Aorta (tissue), 5 donors: ENCODE data around the gene PRKCQ. TPM values are rescaled to one million over a fixed set of nuclear protein-coding genes. Genes with fewer than 3 reads are reported as not detected.

Experiments used
- ATAC-seq: fragments of 200-7000 bp; cut with Tn5 transposase; one replicate; pipeline ENCODE4 v1.9.1; 2022; ENCODE audit warnings: moderate library complexity; ENCODE audit not compliant: low FRiP score
- DNase-seq, 2 donors: peaks; one replicate each; pipeline ENCODE4 v3.0.0-alpha.2; 2020
- H3K27ac ChIP-seq, 2 donors: one replicate each; pipeline ENCODE4 v1.5.1; 2013; ENCODE audit warnings: low read length in 2 of 2, mild to moderate bottlenecking in 2 of 2, moderate library complexity in 2 of 2, control low read depth in 1 of 2, inconsistent platforms in 1 of 2, low read depth in 1 of 2
- H3K27me3 ChIP-seq, 2 donors: one replicate each; pipeline ENCODE4 v1.6.1; 2013; ENCODE audit warnings: control low read depth in 1 of 2, low read length in 1 of 2, mild to moderate bottlenecking in 1 of 2, moderate library complexity in 1 of 2; ENCODE audit not compliant: insufficient read depth in 2 of 2, control insufficient read depth in 1 of 2
- H3K36me3 ChIP-seq, 2 donors: one replicate each; pipeline ENCODE4 v1.6.1; 2013; ENCODE audit warnings: control low read depth in 1 of 2, low read length in 1 of 2, mild to moderate bottlenecking in 1 of 2; ENCODE audit not compliant: insufficient read depth in 2 of 2, control insufficient read depth in 1 of 2
- H3K4me1 ChIP-seq, 2 donors: one replicate each; pipeline ENCODE4 v1.6.1; 2013; ENCODE audit warnings: low read length in 2 of 2, control low read depth in 1 of 2, mild to moderate bottlenecking in 1 of 2, moderate library complexity in 1 of 2; ENCODE audit not compliant: insufficient read depth in 2 of 2, control insufficient read depth in 1 of 2
- H3K4me3 ChIP-seq, 2 donors: one replicate each; pipeline ENCODE4 v1.5.1; 2013; ENCODE audit warnings: low read length in 2 of 2, control low read depth in 1 of 2, mild to moderate bottlenecking in 1 of 2
- H3K9me3 ChIP-seq: one replicate; pipeline ENCODE4 v1.6.1; 2013; ENCODE audit warnings: mild to moderate bottlenecking, low read length; ENCODE audit not compliant: control insufficient read depth
- WGBS, 2 donors: extraction: QIAGEN DNeasy Blood & Tissue Kit; methylation state at CpG; one replicate each; pipeline ENCODE4 v1.1.7; 2013; 5-methylcytosine and 5-hydroxymethylcytosine counted together
- intact Hi-C, 2 donors: fragments of 100-400 bp; cut with DNase I; formaldehyde crosslinking; loops; one replicate each; pipeline versions ENCODE4 v1.14.2 to v1.15.0; 2022
- polyA plus RNA-seq, 2 donors: library from polyadenylated mRNA; stranded (reverse); fragments of 200-250 nt; gene quantifications; one replicate each; pipeline ENCODE4 v1.2.3, GENCODE V29; 2013
- total RNA-seq, 2 donors: library from RNA; stranded (reverse); fragmentation: NEBNext Ultra II Directional; extraction: Animal tissue kit (Norgen Biotek cat#: 25700); gene quantifications; one replicate each; pipeline ENCODE4 v1.2.1, GENCODE V29; 2021
- donor health status: healthy with polysubstance abuse.
- donor health status: Bipolar disorder and iron deficiency.
- donor health status: DM: no; HTN: no; CAD: no.
- donor health status: DM: no; HTN: no; CAD: no.
- donor health status: DM: yes; HTN: yes; CAD: no.

Gene PRKCQ
- total and polyA plus RNA-seq, 4 donors: 0.45 to 1.3 (median 1.1) TPM; not detected in 1

DNA sequence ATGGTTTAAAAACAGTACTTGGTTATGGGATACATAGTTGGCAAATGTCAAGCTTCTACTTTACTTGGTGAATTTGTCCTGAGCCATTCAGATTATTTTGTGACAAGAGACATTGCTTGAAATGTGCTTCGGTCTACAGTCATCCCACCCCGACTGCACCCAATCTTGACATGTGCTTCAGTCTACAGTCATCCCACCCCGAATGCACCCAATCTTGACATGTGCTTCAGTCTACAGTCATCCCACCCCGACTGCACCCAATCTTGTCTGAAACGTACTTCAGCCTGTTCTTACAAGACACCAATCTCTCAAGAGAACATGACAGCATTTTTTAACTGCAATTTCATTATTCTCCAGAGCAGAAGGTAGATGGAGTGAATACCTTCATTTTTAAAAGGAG is 47.8 kb downstream of the PRKCQ start:
- ATAC-seq (no peak), DNase-seq (no peak)
- Histone ChIP-seq H3K27ac (no peak overlapping the region), H3K9me3 (no peaks in the 10 kb centered on the region), H3K4me1 (no peaks in the 10 kb centered on the region), H3K27me3 (no peaks in the 10 kb centered on the region), H3K4me3 (no peak overlapping the region), H3K36me3 (no peaks in the 10 kb centered on the region)
- WGBS, 2 donors: 82 to 83% methylated on average over 5 of the region's 5 CpGs
- intact Hi-C loops: no loop called here

DNA sequence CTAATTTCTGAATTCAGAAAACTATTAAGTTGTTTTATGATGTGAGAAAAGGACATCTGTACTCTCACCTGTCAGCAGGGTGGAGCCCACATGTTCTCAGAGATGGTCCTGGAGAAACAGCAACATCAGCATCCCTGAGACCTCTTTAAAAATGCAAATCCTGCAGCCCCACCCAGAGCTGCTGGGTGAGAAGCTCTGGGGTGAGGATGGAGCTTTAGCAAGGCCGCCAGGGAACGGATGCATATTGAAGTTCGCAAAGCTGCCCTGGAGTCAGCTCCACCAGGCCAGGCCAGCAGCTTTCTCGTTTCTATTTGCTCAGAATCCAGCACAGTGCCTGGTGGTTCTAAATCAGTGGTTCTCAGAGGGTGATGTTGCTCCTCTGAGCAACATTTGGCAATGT is 49.1 kb downstream of the PRKCQ start:
- H3K27ac ChIP-seq: no peak overlapping the region
- intact Hi-C loops: no loop called here
- WGBS, 2 donors: 54 to 60% methylated on average over 4 of the region's 4 CpGs
- H3K4me3 ChIP-seq: no peak overlapping the region
- H3K36me3 ChIP-seq: no peaks in the 10 kb centered on the region
- H3K9me3 ChIP-seq: no peaks in the 10 kb centered on the region
- H3K4me1 ChIP-seq: no peaks in the 10 kb centered on the region
- DNase-seq (no peak), ATAC-seq (no peak)
- H3K27me3 ChIP-seq: no peaks in the 10 kb centered on the region

DNA sequence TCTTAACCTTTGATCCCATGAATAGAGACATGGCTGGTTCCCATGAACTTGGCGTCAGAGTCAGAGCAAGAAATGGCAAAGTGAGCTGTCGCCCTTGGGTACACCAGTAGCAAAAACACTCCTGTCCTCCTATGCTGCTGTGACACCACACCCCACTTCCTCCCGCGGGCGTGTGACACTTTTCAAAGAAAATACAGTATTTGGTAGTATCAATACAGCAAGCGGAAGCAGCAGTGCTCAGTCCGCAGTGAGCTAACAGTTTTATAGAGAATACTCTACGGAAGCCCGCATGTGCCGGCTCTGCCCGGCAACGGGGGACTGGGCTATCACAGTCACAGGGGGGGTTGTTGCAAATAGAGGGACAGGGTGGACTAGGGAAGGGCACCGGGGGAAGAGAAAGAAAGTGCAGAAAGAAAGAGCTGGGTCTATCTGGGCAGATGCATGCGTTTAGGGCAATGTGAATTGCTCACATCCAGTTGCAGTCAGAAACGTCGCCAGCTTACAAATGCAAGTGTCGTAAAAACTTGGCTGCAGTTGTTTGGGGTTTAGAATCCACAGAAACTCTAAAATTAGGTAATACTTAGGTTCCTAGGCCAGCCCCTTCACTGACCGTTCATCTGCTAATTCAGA is 49.8 kb downstream of the PRKCQ start:
- Histone ChIP-seq H3K27me3 (no peaks in the 10 kb centered on the region), H3K4me1 (no peaks in the 10 kb centered on the region), H3K36me3 (no peaks in the 10 kb centered on the region), H3K27ac (no peak overlapping the region), H3K4me3 (no peak overlapping the region), H3K9me3 (no peaks in the 10 kb centered on the region)
- DNase-seq: no peak
- intact Hi-C loops: no loop called here
- WGBS, 2 donors: 74 to 79% methylated on average over 18 of the region's 18 CpGs
- ATAC-seq: no peak

DNA sequence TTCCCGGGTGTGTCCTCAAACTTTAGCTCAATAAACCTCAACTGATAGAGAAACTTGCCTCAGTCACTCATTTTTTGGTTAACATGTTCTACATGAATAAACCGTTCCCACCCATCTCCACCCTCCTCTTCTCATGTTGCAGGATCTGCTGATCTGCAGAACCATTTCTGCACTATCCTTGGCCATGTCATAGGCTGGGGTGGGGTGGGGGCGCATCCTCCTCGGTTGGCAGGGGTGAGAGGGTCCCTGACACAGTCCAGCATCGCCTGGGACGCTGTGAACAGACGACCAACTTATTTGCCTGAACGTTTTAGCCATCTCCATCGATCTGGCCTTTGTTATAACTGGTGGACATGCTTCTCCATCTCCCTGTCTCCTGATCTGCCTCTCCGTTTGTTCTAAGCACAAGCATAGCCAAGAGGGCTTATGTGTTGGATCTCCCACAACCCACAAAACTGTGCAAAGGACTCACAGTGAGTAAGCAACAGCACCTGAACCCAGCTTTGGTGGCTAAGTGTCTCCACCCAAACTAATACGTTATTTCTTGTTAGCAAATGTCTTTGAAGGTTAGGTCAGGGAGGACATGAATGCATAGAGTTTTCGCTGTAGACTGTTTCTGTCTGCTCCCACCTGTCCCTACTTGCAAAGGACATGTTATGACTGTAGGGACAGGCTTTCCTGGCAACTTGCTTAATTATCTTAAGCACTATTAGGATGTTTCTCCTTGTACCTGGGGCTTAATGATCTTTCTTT is 51.7 kb downstream of the PRKCQ start:
- H3K9me3 ChIP-seq: no peaks in the 10 kb centered on the region
- H3K4me1 ChIP-seq: no peaks in the 10 kb centered on the region
- WGBS, 2 donors: 78 to 80% methylated on average over 12 of the region's 12 CpGs
- no peaks in the 10 kb centered on the region for H3K27me3 ChIP-seq
- no peak overlapping the region for H3K27ac ChIP-seq
- no peak for DNase-seq
- intact Hi-C loops: no loop called here
- H3K36me3 ChIP-seq: no peaks in the 10 kb centered on the region
- no peak overlapping the region for H3K4me3 ChIP-seq
- ATAC-seq: no peak

DNA sequence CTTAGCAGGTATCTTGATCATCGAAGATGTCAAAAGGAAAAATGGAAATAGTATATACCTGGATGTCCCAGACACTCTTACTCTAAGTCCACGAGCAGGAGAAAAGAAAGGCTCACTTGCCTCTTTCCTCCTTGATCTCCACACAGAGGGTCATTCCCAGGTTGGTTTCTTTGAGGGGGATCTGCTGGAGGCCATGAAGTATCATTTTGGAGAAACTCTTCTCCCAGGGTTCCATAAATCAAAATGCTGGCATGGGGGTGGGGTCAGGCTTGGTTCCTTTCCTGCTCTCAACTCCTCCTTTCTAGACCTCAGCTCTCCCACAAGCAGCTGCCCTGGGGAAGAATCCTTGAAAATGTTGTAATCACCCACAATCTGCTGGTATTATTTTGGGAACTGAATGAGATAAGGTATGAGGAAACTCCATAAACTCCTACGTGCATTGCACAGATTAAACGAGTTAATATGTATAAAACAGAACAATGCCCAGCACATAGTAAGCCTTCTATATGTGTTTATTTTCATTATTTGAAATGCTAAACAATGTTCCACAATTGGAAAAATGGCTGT is 54.4 kb downstream of the PRKCQ start:
- H3K4me1 ChIP-seq: no peaks in the 10 kb centered on the region
- no peaks in the 10 kb centered on the region for H3K9me3 ChIP-seq
- no peaks in the 10 kb centered on the region for H3K27me3 ChIP-seq
- H3K4me3 ChIP-seq: no peak overlapping the region
- DNase-seq (no peak), ATAC-seq (no peak)
- 58 to 60% methylated on average over 4 of the region's 4 CpGs for WGBS, 2 donors
- H3K36me3 ChIP-seq: no peaks in the 10 kb centered on the region
- no peak overlapping the region for H3K27ac ChIP-seq
- intact Hi-C loops: no loop called here

DNA sequence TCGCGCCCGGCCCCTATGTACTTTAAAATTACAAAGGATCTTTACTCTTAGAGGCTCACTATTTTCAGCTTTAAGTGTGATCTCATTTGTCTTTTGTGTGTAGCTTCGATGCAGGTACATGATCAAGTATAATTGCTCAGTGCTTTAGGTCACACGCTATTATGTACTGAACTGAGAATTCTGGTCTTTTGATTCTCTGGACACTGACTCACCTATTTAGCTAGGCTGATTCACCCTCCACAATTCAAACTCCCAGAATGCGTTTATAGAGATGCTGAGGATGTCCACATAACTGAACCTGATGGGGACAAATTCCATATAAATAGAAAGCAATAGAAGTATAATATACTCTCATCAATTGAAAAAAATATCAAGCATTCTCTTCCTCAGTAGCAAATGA is 57.8 kb downstream of the PRKCQ start:
- H3K27ac ChIP-seq: no peak overlapping the region
- intact Hi-C loops: no loop called here
- H3K27me3 ChIP-seq: no peaks in the 10 kb centered on the region
- WGBS, 2 donors: 90% methylated on average over 6 of the region's 6 CpGs
- H3K9me3 ChIP-seq: no peaks in the 10 kb centered on the region
- no peaks in the 10 kb centered on the region for H3K4me1 ChIP-seq
- ATAC-seq (no peak), DNase-seq (no peak)
- no peak overlapping the region for H3K4me3 ChIP-seq
- no peaks in the 10 kb centered on the region for H3K36me3 ChIP-seq

DNA sequence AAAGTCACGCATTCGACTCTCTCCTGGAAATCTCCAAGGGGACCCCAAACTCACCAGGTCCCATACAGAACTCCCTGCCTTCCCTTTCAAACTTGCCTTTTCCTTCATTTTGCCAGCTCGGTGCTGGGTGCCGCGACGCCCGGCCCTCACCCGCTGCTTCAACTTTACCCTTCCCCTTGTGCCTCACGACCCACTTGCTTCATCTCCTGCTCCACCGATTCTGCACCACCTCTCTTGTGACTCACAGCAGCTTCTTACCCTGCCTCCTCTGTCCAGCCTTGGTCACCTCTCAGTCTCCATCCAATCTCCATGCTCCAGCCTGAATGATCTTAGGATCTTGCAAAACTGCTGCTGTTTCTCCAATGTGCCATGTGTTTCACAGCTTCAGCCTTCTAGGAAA is 59.9 kb downstream of the PRKCQ start:
- Histone ChIP-seq H3K36me3 (no peaks in the 10 kb centered on the region), H3K4me3 (no peak overlapping the region), H3K27me3 (no peaks in the 10 kb centered on the region), H3K27ac (no peak overlapping the region), H3K4me1 (no peaks in the 10 kb centered on the region), H3K9me3 (no peaks in the 10 kb centered on the region)
- DNase-seq: no peak
- 92 to 93% methylated on average over 10 of the region's 10 CpGs for WGBS, 2 donors
- no peak for ATAC-seq
- intact Hi-C loops: no loop called here

DNA sequence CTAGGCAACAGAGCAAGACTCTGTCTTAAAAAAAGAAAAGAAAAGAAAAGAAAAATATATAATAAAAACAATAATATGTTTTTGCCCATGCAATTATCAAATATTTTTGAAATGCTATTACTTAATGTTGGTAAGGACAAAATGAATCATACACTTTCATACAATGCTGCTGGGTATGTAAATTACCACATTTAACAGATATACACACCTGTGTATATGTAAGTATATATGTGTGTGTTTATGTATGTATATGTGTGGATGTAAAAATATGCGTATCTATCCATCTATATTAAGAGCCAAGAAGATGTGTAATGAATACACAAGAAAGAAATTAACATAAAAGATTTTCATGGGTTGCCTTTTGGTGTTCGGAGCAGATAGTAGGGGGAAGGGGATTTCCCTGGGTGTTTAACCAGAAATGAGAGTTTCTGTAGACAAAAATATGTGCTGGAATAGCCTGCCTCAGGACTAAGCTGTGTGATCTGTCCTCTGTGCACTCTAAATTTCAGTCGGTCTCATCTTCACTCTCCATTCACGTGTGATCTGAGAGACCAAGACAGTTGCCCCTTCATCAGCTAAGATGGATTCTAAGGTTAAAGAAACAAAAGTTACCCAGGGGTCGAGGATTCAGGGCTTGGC is 61.2 kb downstream of the PRKCQ start:
- WGBS, 2 donors: 66 to 69% methylated on average over 5 of the region's 5 CpGs
- Histone ChIP-seq H3K9me3 (no peaks in the 10 kb centered on the region), H3K4me3 (no peak overlapping the region), H3K27me3 (no peaks in the 10 kb centered on the region), H3K36me3 (no peaks in the 10 kb centered on the region), H3K4me1 (no peaks in the 10 kb centered on the region), H3K27ac (no peak overlapping the region)
- no peak for ATAC-seq
- DNase-seq: no peak
- intact Hi-C loops: no loop called here
